ENCODE measurements around the gene THSD4.

The THSD4 gene

DNA sequence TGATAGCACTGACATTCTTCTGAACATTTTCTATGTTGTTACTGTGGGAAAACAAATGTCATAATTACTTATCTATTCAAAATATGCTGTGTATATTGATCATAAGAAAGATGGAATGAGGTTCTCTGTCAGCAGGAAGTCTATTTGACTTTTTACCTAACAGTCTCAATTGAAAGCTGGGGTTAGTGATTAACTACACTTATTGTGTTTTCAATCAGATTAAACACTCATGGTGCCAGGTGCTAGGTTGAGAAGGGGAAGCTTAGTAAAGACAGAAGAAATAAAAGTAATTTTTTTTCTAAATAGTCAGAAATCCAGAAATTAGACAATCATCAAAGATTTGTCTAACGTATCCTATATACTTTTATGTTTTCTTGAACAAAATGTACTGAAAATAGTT lies 414.1 kb downstream of the THSD4 start:
- TF ChIP-seq, protein P1, sequence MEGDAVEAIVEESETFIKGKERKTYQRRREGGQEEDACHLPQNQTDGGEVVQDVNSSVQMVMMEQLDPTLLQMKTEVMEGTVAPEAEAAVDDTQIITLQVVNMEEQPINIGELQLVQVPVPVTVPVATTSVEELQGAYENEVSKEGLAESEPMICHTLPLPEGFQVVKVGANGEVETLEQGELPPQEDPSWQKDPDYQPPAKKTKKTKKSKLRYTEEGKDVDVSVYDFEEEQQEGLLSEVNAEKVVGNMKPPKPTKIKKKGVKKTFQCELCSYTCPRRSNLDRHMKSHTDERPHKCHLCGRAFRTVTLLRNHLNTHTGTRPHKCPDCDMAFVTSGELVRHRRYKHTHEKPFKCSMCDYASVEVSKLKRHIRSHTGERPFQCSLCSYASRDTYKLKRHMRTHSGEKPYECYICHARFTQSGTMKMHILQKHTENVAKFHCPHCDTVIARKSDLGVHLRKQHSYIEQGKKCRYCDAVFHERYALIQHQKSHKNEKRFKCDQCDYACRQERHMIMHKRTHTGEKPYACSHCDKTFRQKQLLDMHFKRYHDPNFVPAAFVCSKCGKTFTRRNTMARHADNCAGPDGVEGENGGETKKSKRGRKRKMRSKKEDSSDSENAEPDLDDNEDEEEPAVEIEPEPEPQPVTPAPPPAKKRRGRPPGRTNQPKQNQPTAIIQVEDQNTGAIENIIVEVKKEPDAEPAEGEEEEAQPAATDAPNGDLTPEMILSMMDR (IDR thresholded peaks at IDR 0.05; ENCODE audit: low read depth, low read length, missing control alignments): no peak
- H3K4me3 ChIP-seq (replicated peaks; ENCODE audit: low read depth, low read length): no peak overlapping the region
- no peak for DNase-seq (ENCODE audit: extremely low read depth, low read depth)

DNA sequence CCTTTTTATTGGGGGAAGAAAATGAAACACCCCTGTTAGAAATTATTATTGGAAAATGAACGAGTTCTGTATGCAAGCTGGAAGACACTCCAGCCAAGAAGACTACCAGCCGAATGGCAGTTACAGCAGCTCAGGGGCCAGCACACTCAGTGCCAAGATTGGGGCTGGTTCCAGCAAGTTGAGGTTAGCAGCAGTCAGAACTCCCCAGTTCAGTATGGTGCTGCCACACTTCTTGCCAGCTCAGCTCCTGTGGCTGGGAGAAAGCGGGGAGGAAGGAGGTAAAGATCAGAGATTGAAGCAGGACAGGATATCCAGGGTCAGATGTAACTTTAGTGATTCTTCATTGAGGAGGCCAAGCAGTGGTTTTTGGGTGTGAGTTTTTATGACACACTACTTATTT lies 414.8 kb downstream of the THSD4 start:
- DNase-seq (ENCODE audit: extremely low read depth, low read depth): no peak

DNA sequence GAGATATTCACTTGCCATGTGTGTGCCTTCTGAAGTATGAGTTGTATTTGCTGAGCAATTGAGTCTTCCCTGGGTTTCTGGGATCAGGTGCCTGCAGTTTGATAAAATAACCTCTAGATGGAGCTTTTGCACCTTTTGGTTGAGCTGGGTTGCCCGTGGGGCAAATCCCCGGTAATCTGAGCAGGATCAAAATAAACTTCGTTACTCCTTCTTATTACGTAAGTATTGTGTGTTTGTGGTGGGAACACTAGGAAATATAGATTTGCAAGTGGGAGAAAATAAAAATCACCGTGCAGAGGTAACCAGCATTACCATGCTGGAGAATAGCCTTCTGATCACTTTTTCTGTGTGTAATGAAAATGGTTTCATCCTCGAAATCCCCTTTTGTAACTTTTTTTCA lies 417.7 kb downstream of the THSD4 start:
- no peak for DNase-seq (ENCODE audit: extremely low read depth, low read depth)

More for the DNA sequence above, 414.8 kb downstream of the THSD4 start:
- H3K4me3 ChIP-seq (replicated peaks; ENCODE audit: low read depth, low read length): no peak overlapping the region
- TF ChIP-seq, protein P1 (IDR thresholded peaks at IDR 0.05; ENCODE audit: low read depth, low read length, missing control alignments): no peak

DNA sequence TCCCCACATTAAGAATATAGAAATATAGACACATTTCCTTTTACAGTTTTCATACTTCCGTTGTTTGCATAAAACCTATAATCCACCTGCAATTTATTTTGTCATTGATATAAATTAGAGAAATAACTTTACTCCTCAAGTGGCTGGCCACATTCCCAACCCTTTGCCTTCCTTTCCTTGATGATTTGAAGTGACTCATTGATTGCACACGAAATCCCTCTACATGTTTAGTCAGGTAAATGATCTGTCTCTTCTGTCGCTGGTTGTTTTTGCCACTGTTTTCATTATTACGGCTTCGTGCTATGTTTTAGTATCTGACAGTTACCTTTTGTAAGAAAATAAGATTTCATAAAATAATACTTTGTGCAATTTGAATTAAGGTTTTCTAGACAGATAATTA lies 422.9 kb downstream of the THSD4 start:
- DNase-seq (ENCODE audit: extremely low read depth, low read depth): no peak
- TF ChIP-seq, protein P1 (IDR thresholded peaks at IDR 0.05; ENCODE audit: low read depth, low read length, missing control alignments): no peak

More for the DNA sequence above, 417.7 kb downstream of the THSD4 start:
- no peak overlapping the region for H3K4me3 ChIP-seq (replicated peaks; ENCODE audit: low read depth, low read length)
- TF ChIP-seq, protein P1 (IDR thresholded peaks at IDR 0.05; ENCODE audit: low read depth, low read length, missing control alignments): peak; percentile 65

DNA sequence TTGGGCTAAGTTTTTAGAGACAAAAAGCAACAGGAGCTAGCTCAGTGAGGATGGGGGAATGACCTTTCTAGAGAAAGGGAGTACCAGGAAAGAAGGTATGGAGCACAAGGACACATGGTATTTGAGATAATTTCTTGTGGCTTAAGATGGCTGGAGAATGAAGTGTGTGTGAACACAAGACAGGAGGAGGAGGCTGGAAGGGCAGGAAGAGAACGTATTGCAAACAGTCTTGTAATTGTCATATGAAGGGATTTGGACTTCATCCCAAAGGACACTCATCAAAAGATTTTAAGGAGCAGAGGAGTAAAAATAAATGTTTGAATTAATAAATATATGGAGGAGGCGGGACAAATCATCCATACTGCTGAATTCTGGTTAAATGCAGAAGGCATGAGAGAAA lies 426.5 kb downstream of the THSD4 start:
- TF ChIP-seq, protein P1 (IDR thresholded peaks at IDR 0.05; ENCODE audit: low read depth, low read length, missing control alignments): no peak
- H3K4me3 ChIP-seq (replicated peaks; ENCODE audit: low read depth, low read length): no peak overlapping the region
- DNase-seq (ENCODE audit: extremely low read depth, low read depth): no peak

More for the DNA sequence above, 422.9 kb downstream of the THSD4 start:
- H3K4me3 ChIP-seq (replicated peaks; ENCODE audit: low read depth, low read length): no peak overlapping the region

DNA sequence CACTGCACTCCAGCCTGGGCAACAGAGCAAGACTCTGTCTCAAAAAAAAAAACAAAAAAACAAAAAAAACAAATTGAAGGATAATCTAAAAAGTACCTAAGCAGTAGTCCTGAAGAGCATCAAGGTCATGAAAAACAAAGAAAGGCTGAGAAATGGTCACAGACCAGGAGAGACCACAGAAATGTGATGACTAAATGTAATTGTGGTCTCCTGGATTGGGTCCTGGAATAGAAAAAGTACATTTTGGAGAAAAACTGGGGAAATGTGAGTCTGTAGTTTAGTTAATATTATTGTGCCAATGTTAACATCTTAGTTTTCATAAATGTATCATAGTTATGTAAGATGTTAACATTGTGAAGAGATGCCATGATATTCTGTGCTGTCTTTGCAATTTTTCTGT lies 427.6 kb downstream of the THSD4 start:
- TF ChIP-seq, protein P1 (IDR thresholded peaks at IDR 0.05; ENCODE audit: low read depth, low read length, missing control alignments): no peak
- no peak for DNase-seq (ENCODE audit: extremely low read depth, low read depth)
- H3K4me3 ChIP-seq (replicated peaks; ENCODE audit: low read depth, low read length): no peak overlapping the region

DNA sequence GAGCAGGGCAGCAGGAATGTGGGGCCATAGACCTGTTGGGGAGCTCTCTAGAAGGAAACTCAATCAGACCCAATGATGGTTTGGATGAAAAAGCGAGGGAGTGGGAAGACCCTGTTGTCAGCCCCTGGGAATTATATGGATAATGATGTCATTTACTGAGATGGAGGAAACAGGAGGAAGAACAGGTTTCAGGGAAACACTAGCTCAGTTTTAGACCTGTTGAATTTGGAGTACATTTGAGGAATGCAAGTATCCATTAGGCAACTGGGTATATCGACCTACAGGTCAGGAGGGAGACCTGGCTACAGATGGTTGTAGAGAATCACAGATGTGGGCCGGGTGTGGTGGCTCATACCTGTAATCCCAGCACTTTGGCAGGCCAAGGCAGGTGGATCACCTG lies 428.1 kb downstream of the THSD4 start:
- DNase-seq (ENCODE audit: extremely low read depth, low read depth): no peak
- TF ChIP-seq, protein P1 (IDR thresholded peaks at IDR 0.05; ENCODE audit: low read depth, low read length, missing control alignments): no peak
- no peak overlapping the region for H3K4me3 ChIP-seq (replicated peaks; ENCODE audit: low read depth, low read length)
